ENCODE data around the gene SMIM44. TPM values are rescaled to one million over a fixed set of nuclear protein-coding genes. Genes with fewer than 3 reads are reported as not detected.
A peak's percentile ranks its signal among the peaks of the same experiment; 100 is the strongest.

The SMIM44 gene
- total and polyA plus RNA-seq, 9 of the 15 experiments (the other 6 are each of a cell fraction or from before 2014, with no cell fraction given): not detected

DNA sequence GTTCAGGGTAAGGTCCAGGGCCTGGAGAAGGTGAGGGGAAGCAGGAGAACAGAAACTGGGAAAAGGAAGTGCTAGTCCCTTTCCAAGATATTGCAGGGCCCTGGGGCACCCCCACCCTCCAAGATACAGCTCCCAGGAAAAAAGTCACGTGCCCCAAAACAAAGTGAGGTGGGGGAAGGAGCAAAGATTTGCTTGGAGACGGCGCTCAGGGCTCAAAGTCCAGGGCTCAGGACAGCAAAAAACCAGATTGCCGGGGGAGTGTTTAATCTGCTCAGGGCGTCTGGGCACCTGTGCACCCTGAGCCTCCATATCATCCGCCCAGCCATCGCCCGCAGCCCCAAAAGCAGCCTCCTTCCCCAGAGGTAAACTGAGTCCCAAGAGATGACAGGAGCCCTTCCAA is 9.2 kb downstream of the SMIM44 start:
- ChIA-PET CTCF (ENCODE audit: low intra/inter-chr PET ratio) (interaction anchor here (0.9 kb wide), 1 partner anchor 169 kb away, joined by 7 read pairs; no protein-coding TSS in a partner anchor), POLR2A (interaction anchor here (0.6 kb wide), 1 partner anchor 8 kb away, joined by 3 read pairs; no protein-coding TSS in a partner anchor)
- no TSS peak for BruUV-seq (replicated peaks)
- Histone ChIP-seq H3K27ac (ENCODE audit: extremely low read depth, low read depth, low read length) (no peak overlapping the region), H4K20me1 (replicated peaks; ENCODE audit: control insufficient read depth, insufficient read depth, low read length) (no peaks in the 10 kb centered on the region), H3K4me3 (no peak overlapping the region), H3K9me1 (ENCODE audit: control insufficient read depth, insufficient read depth, low read length) (no peaks in the 10 kb centered on the region), H2AFZ (ENCODE audit: low read depth, low read length) (no peak overlapping the region), H3K36me3 (ENCODE audit: control insufficient read depth, insufficient read depth, low read length) (no peaks in the 10 kb centered on the region), H3K79me2 (ENCODE audit: control insufficient read depth, insufficient read depth, low read length) (no peaks in the 10 kb centered on the region), H3K27me3 (ENCODE audit: control insufficient read depth in 2 of 2, insufficient read depth in 2 of 2, low read length in 2 of 2) (no peaks in the 10 kb centered on the region), H3K9me3 (replicated peaks; ENCODE audit: control insufficient read depth, insufficient read depth, low read depth, low read length) (no peaks in the 10 kb centered on the region), H3K9ac (ENCODE audit: insufficient read depth in 1 of 2, low read depth in 2 of 2, low read length in 2 of 2) (no peak overlapping the region), H3K4me2 (ENCODE audit: insufficient read depth, low read length) (no peak overlapping the region), H3K4me1 (replicated peaks in 1 of 2; ENCODE audit: control insufficient read depth in 2 of 2, insufficient read depth in 2 of 2, low read length in 2 of 2) (peaks cover 11 to 21% of the 10 kb centered on the region in 2 experiments)
- ATAC-seq (no peak), DNase-seq (ENCODE audit: extremely low read depth in 1 of 4, low spot score in 3 of 4) (no peak), FAIRE-seq (no peak)
- 24% methylated on average over 8 of the region's 8 CpGs for WGBS (ENCODE audit: insufficient coverage, low coverage, missing lambda C conversion rate)
- no peak for TF ChIP-seq GATAD2A (IDR thresholded peaks at IDR 0.05)
- TF ChIP-seq RAD21 (CRISPR knock-in tag; conservative IDR thresholded peaks at IDR 0.05 in 1 of 2, IDR thresholded peaks at IDR 0.05 in 1 of 2): no peak
- TF ChIP-seq RAD51 (IDR thresholded peaks at IDR 0.05; ENCODE audit: borderline replicate concordance, low read depth): peak; percentile 32; the same call in 1 of the 2 replicates
- TF ChIP-seq, protein P1, sequence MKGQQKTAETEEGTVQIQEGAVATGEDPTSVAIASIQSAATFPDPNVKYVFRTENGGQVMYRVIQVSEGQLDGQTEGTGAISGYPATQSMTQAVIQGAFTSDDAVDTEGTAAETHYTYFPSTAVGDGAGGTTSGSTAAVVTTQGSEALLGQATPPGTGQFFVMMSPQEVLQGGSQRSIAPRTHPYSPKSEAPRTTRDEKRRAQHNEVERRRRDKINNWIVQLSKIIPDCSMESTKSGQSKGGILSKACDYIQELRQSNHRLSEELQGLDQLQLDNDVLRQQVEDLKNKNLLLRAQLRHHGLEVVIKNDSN (CRISPR knock-in tag; IDR thresholded peaks at IDR 0.05): peak; percentile 46
- no peak for TF ChIP-seq FOXP1 (CRISPR knock-in tag; IDR thresholded peaks at IDR 0.05)
- TF ChIP-seq, protein P2, sequence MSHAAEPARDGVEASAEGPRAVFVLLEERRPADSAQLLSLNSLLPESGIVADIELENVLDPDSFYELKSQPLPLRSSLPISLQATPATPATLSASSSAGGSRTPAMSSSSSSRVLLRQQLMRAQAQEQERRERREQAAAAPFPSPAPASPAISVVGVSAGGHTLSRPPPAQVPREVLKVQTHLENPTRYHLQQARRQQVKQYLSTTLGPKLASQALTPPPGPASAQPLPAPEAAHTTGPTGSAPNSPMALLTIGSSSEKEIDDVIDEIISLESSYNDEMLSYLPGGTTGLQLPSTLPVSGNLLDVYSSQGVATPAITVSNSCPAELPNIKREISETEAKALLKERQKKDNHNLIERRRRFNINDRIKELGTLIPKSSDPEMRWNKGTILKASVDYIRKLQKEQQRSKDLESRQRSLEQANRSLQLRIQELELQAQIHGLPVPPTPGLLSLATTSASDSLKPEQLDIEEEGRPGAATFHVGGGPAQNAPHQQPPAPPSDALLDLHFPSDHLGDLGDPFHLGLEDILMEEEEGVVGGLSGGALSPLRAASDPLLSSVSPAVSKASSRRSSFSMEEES (CRISPR knock-in tag; IDR thresholded peaks at IDR 0.05): peak; percentile 8; the same call in 1 of the 2 replicates
- TF ChIP-seq, protein P3, sequence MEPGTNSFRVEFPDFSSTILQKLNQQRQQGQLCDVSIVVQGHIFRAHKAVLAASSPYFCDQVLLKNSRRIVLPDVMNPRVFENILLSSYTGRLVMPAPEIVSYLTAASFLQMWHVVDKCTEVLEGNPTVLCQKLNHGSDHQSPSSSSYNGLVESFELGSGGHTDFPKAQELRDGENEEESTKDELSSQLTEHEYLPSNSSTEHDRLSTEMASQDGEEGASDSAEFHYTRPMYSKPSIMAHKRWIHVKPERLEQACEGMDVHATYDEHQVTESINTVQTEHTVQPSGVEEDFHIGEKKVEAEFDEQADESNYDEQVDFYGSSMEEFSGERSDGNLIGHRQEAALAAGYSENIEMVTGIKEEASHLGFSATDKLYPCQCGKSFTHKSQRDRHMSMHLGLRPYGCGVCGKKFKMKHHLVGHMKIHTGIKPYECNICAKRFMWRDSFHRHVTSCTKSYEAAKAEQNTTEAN (CRISPR knock-in tag; IDR thresholded peaks at IDR 0.05): no peak
- TF ChIP-seq FOXJ3 (CRISPR knock-in tag; IDR thresholded peaks at IDR 0.05): no peak
- TF ChIP-seq USF2 (CRISPR knock-in tag; IDR thresholded peaks at IDR 0.05): peak; percentile 29; the same call in 1 of the 2 replicates
- in situ Hi-C loops (cut with MboI) (loop anchor here (5.0 kb wide), 1 partner anchor 147 kb away; no protein-coding TSS in a partner anchor), intact Hi-C loops (cut with micrococcal nuclease) (no loop called here)

Data from K562 (cell line).